Muscle layer of duodenum (tissue), 2 donors: ENCODE measurements around the gene TNIK.
"Not testable (repeated sequence)": the region's sequence is repeated elsewhere in the genome, so short reads cannot be mapped to it uniquely, and the experiment has no call there.

ENCODE experiments used
- H3K27ac ChIP-seq: one replicate; pipeline ENCODE4 v1.7.0; 2013; ENCODE audit warnings: mild to moderate bottlenecking, low read length
- H3K27me3 ChIP-seq: one replicate; pipeline ENCODE4 v1.7.0; 2013; ENCODE audit warnings: low read depth, mild to moderate bottlenecking, control low read depth, low read length
- H3K36me3 ChIP-seq, 2 donors: one replicate each; pipeline ENCODE4 v1.7.0; 2013; ENCODE audit warnings: low read length in 2 of 2, control low read depth in 1 of 2, mild to moderate bottlenecking in 1 of 2; ENCODE audit not compliant: insufficient read depth in 2 of 2, control insufficient read depth in 1 of 2
- H3K4me1 ChIP-seq, 2 donors: one replicate each; pipeline ENCODE4 v1.7.0; 2013; ENCODE audit warnings: low read length in 2 of 2, mild to moderate bottlenecking in 2 of 2, control low read depth in 1 of 2, moderate library complexity in 1 of 2; ENCODE audit not compliant: insufficient read depth in 2 of 2, control insufficient read depth in 1 of 2
- H3K4me3 ChIP-seq, 2 donors: one replicate each; pipeline ENCODE4 v1.7.0; 2013; ENCODE audit warnings: low read length in 2 of 2, low read depth in 1 of 2, mild to moderate bottlenecking in 1 of 2
- H3K9me3 ChIP-seq, 2 donors: one replicate each; pipeline ENCODE4 v1.7.0; 2013; ENCODE audit warnings: low read length in 2 of 2, control low read depth in 1 of 2, mild to moderate bottlenecking in 1 of 2; ENCODE audit not compliant: control insufficient read depth in 1 of 2
- donor health status: healthy.

Gene TNIK

DNA sequence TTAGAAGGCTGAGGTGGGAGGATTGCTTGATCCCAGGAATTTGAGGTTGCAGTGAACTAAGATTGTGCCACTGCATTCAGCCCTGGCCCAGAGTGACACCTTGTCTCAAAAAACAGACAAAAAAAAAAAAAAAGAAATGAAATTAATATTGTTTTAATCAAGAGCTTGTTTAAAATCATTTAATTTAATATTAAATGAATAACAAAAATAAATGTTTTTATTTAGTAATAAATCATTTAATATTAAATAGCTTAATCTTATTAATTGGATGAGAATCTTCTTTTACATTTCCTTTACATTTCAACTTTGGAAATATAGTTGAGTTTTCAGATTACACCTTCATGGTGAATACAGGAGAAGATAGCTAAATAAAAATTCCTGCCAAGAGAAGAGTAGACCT is 29.7 kb downstream of the TNIK start:
- no peaks in the 10 kb centered on the region for H3K4me1 ChIP-seq
- H3K27ac ChIP-seq: no peak overlapping the region
- no peaks in the 10 kb centered on the region for H3K9me3 ChIP-seq
- H3K4me3 ChIP-seq: no peak overlapping the region
- H3K27me3 ChIP-seq: no peaks in the 10 kb centered on the region
- no peaks in the 10 kb centered on the region for H3K36me3 ChIP-seq

DNA sequence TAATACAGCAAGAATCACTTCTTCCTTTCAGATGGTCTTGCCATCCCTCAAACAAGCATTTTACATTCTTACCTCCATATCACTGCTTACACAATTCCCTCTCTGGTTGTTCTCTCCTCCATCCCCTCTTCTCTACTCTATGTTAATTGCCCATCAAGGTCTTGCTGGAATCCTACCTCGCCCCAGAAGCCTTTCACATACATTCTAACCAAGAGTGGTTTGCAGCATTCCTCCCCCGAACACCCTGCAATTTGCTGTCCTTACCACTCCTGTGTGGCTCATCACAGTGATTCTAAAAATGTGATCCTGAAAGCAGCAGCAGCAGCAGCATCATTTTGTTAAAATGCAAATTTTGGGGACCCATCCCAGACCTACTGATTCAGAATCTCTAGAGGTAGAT is 30.6 kb downstream of the TNIK start:
- no peaks in the 10 kb centered on the region for H3K9me3 ChIP-seq
- H3K27ac ChIP-seq: no peak overlapping the region
- no peak overlapping the region for H3K4me3 ChIP-seq
- H3K36me3 ChIP-seq: no peaks in the 10 kb centered on the region
- no peaks in the 10 kb centered on the region for H3K27me3 ChIP-seq
- H3K4me1 ChIP-seq: no peaks in the 10 kb centered on the region

DNA sequence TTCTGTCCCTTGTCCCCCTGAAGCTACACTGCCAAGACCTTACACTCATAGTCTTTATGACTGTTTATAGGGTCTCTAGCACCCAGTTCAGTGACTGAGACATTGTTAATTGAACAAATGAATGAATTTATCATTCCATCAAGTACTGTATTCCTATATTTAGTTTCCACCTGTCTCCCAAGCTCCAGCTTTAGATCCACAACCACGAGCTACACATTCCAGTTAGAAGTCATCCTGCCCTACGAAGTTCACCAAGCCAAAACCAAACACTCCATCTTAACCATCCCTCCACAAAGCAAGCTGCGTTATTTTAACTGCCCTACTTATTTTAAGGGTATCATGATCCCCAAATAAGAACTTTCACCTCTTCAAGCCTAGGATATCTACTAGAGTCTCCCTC is 31.3 kb downstream of the TNIK start:
- Histone ChIP-seq H3K4me3 (no peak overlapping the region), H3K4me1 (no peaks in the 10 kb centered on the region), H3K27me3 (no peaks in the 10 kb centered on the region), H3K36me3 (no peaks in the 10 kb centered on the region), H3K9me3 (no peaks in the 10 kb centered on the region), H3K27ac (no peak overlapping the region)

DNA sequence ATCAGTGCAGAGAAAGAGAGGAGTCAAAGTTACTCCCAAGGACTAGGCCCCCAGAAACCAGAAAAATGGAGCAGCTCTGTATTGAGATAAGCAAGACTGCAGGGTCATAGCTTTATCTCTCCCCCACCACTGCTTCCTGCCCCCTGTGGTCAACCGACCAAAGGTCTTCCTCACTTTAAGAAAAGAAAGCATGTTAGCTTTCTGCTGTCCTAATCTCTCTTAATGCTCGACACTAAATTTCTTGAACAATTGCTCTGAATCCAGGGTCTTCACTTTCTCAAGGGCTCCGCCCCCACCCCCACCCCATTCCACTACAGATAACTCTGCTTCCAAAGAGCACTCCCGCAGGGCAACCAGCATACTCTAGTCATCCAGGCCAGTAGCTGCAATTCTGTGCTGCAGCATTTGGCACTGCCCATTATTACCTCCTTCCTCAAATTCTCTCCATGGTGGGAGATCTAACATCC is 31.9 kb downstream of the TNIK start:
- no peaks in the 10 kb centered on the region for H3K9me3 ChIP-seq
- H3K27ac ChIP-seq: no peak overlapping the region
- H3K4me3 ChIP-seq: no peak overlapping the region
- H3K36me3 ChIP-seq: no peaks in the 10 kb centered on the region
- no peaks in the 10 kb centered on the region for H3K4me1 ChIP-seq
- H3K27me3 ChIP-seq: no peaks in the 10 kb centered on the region

DNA sequence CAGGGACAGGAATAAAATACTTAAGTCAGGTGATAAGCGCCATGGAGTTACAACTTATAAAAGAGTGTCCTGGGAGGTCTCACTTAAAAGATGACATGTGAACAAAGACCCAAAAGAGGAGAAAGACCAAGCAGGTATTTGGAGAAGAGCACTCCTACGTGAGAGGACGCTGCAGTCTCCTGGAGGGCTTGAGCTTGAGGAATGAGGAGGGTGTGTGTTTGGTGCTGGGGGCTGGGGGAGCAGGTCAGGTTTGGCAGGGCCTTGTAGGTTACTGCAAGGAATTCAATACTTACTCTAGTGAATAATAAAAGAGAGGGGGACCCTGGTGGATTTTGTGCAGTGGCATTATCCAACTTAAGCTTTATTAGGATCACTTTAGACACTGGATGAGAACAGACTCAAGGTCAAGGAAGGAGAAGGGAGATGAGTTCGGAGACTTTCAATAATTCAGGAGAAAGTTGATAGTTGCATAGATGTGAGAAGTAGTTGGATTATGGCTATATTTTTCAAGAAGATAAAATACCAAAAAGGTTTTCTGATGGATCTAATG is 32.4 kb downstream of the TNIK start:
- H3K4me3 ChIP-seq: no peak overlapping the region
- H3K36me3 ChIP-seq: no peaks in the 10 kb centered on the region
- no peaks in the 10 kb centered on the region for H3K27me3 ChIP-seq
- no peaks in the 10 kb centered on the region for H3K9me3 ChIP-seq
- no peaks in the 10 kb centered on the region for H3K4me1 ChIP-seq
- H3K27ac ChIP-seq: no peak overlapping the region

DNA sequence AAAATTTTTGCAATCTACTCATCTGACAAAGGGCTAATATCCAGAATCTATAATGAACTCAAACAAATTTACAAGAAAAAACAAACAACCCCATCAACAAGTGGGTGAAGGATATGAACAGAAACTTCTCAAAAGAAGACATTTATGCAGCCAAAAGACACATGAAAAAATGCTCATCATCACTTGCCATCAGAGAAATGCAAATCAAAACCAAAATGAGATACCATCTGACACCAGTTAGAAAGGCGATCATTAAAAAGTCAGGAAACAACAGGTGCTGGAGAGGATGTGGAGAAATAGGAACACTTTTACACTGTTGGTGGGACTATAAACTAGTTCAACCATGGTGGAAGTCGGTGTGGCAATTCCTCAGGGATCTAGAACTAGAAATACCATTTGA is 36.1 kb downstream of the TNIK start:
- H3K9me3 ChIP-seq, H3K27me3 ChIP-seq, H3K4me3 ChIP-seq, H3K36me3 ChIP-seq, H3K4me1 ChIP-seq, H3K27ac ChIP-seq: not testable (repeated sequence)

DNA sequence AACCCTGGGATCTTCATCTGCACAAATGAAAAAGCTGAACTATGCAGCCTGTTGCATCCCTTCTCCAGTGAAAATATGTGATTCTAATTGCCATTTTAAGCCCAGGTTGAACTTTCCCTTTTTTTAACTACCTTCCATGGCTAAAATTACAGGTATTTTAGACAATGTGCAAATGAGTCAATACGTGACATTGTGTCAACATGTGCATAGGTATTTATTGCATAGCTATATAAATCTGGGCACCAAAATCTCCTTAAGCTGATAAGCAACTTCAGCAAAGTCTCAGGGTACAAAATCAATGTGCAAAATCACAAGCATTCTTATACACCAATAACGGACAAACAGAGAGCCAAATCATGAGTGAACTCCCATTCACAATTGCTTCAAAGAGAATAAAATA is 37.4 kb downstream of the TNIK start:
- H3K9me3 ChIP-seq: not testable (repeated sequence)

DNA sequence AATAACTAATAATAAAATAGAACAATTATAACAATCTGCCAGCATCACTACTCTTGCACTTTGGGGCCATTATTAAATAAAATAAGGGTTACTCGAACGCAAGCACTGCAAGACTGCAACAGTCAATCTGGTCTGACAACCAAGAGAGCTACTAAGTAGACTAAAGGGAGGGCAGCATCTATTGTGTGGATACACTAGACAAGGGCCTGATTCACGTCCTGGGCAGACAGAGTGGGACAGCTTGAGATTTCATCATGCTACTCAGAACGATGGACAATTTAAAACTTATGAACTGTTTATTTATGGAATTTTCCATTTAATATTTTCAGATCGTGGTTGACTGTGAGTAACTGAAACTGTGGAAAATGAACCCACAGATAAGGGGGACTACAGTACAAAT is 39.5 kb downstream of the TNIK start:
- Histone ChIP-seq H3K36me3 (no peaks in the 10 kb centered on the region), H3K4me1 (no peaks in the 10 kb centered on the region), H3K9me3 (no peaks in the 10 kb centered on the region), H3K4me3 (no peak overlapping the region), H3K27me3 (no peaks in the 10 kb centered on the region), H3K27ac (no peak overlapping the region)

More for the DNA sequence above, 37.4 kb downstream of the TNIK start:
- not testable (repeated sequence) for H3K27ac ChIP-seq, H3K36me3 ChIP-seq, H3K4me3 ChIP-seq, H3K27me3 ChIP-seq, H3K4me1 ChIP-seq

DNA sequence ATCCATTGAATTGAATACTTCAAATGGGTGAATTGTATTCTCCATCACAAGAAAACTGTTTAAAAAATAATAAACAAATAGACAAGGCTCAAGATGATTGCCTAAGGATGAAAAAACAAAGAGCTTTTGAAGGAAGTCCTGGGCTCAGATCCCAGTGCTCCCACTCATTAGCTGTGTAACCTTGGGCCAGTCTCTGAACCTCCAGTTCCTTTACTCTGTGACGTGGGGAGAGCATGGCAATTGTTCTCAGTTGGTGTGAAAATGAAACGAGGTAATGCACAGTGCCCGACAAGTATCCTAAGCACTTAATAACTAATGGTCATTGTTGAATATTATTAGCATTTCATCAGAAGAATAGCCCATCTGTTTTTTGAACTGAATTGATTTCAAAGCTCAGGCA is 40.7 kb downstream of the TNIK start:
- Histone ChIP-seq H3K4me3 (no peak overlapping the region), H3K36me3 (no peaks in the 10 kb centered on the region), H3K4me1 (no peaks in the 10 kb centered on the region), H3K27ac (no peak overlapping the region), H3K27me3 (no peaks in the 10 kb centered on the region), H3K9me3 (no peaks in the 10 kb centered on the region)

DNA sequence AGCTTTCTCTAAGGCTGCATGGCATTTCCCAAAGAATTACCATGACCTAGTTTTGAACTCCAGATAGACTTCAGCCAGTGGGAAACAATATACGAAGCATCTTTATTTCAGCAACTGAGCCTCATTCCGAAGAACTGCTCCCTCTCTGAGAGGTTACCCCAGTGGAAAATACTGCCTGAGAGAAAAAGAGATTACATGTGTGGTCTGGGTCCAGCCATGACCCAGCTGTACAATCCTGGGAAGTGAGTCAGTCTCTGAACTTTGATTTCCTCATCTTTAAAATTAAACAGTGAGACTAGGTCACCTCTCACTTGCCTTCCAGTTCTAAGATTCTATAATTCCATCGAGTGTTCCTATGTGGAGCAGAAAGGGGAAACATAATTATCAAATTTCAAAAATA is 42.4 kb downstream of the TNIK start:
- H3K4me3 ChIP-seq: no peak overlapping the region
- H3K27me3 ChIP-seq: no peaks in the 10 kb centered on the region
- no peaks in the 10 kb centered on the region for H3K36me3 ChIP-seq
- H3K9me3 ChIP-seq: no peaks in the 10 kb centered on the region
- peak overlapping the region; percentile 65 for H3K27ac ChIP-seq
- peaks cover 0 to 4% of the 10 kb centered on the region in 2 donors for H3K4me1 ChIP-seq

DNA sequence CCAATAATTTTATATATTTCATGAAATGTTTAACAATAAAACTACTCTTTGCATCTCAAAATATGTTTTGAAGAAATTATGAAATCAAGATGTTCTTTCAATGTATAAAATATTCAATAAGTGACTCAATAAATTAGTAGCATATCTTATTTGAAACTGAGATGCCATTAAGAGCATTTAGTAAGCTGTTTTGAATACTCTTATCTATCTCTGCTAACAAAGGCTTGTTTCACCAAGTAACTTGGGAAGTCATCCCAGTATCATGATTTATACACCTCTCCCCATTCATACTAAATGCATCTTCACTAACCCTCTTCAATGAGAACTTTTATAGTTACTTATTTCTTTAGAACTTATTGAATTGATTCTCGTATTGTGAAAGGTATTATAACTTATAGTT is 43.1 kb downstream of the TNIK start:
- H3K9me3 ChIP-seq: no peaks in the 10 kb centered on the region
- H3K4me1 ChIP-seq: peaks cover 0 to 6% of the 10 kb centered on the region in 2 donors
- no peak overlapping the region for H3K27ac ChIP-seq
- H3K27me3 ChIP-seq: no peaks in the 10 kb centered on the region
- H3K36me3 ChIP-seq: no peaks in the 10 kb centered on the region
- no peak overlapping the region for H3K4me3 ChIP-seq

DNA sequence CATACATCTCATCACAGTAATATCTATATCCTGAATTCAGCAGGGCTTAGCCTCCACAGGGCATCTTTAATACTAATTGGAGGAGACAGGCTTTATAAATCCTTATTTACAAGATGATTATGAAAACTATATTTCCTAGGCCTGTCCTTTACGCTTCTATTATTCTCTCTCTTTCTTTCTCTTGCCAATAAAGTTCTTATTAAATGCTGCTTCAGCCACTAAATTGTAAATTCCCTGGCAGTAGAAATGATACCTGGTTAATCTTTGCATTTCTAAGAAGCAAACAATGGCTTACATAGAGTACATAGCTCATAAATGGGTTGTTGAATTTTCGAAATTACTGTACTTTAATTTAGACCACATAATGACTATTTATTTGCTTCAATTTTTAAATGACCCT is 43.5 kb downstream of the TNIK start:
- Histone ChIP-seq H3K4me3 (no peak overlapping the region), H3K36me3 (no peaks in the 10 kb centered on the region), H3K4me1 (peaks cover 0 to 6% of the 10 kb centered on the region in 2 donors), H3K27ac (no peak overlapping the region), H3K27me3 (no peaks in the 10 kb centered on the region), H3K9me3 (no peaks in the 10 kb centered on the region)
